ENCODE data around the gene ST3GAL3. TPM values are rescaled to one million over a fixed set of nuclear protein-coding genes. Genes with fewer than 3 reads are reported as not detected.
A peak's percentile ranks its signal among the peaks of the same experiment; 100 is the strongest.

ST3GAL3 gene
- total RNA-seq, 1 donor from 2014 or later, result 15.2 TPM

GRCh38 chr1:43703836-43704235, 3.5 kb upstream of the ST3GAL3 start:
- no peak for TF ChIP-seq CTCF (IDR thresholded peaks at IDR 0.05)
- peaks cover 29% of the 10 kb centered on the region for H3K36me3 Mint-ChIP-seq (ENCODE audit: low read depth)
- DNase-seq (ENCODE audit: low spot score), result no peak
- H3K27me3 Mint-ChIP-seq (ENCODE audit: low read depth), result no peaks in the 10 kb centered on the region
- H3K9me3 Mint-ChIP-seq (ENCODE audit: low read depth), result no peaks in the 10 kb centered on the region
- peaks cover 39% of the 10 kb centered on the region for H3K4me1 Mint-ChIP-seq (ENCODE audit: low read depth)
- no peak overlapping the region for H3K27ac Mint-ChIP-seq (ENCODE audit: unreplicated experiment)
- no peak overlapping the region for H3K4me3 Mint-ChIP-seq (ENCODE audit: unreplicated experiment)

- Mint-ChIP-seq H3K4me3 (ENCODE audit: unreplicated experiment) (no peak overlapping the region), H3K27me3 (ENCODE audit: low read depth) (no peaks in the 10 kb centered on the region), H3K9me3 (ENCODE audit: low read depth) (no peaks in the 10 kb centered on the region), H3K4me1 (ENCODE audit: low read depth) (peaks cover 41% of the 10 kb centered on the region), H3K36me3 (ENCODE audit: low read depth) (peaks cover 26% of the 10 kb centered on the region), H3K27ac (ENCODE audit: unreplicated experiment) (peak overlapping the region; percentile 74)
- peak; percentile 33 for TF ChIP-seq CTCF (IDR thresholded peaks at IDR 0.05)
- no peak for DNase-seq (ENCODE audit: low spot score)
Observed at GRCh38 chr1:43704838-43705237, 2.5 kb upstream of the ST3GAL3 start.

- Mint-ChIP-seq H3K27ac (ENCODE audit: unreplicated experiment) (peak overlapping the region; percentile 84), H3K4me1 (ENCODE audit: low read depth) (peaks cover 43% of the 10 kb centered on the region), H3K9me3 (ENCODE audit: low read depth) (no peaks in the 10 kb centered on the region), H3K36me3 (ENCODE audit: low read depth) (peaks cover 24% of the 10 kb centered on the region), H3K27me3 (ENCODE audit: low read depth) (no peaks in the 10 kb centered on the region), H3K4me3 (ENCODE audit: unreplicated experiment) (no peak overlapping the region)
- no peak for TF ChIP-seq CTCF (IDR thresholded peaks at IDR 0.05)
- no peak for DNase-seq (ENCODE audit: low spot score)
Observed at GRCh38 chr1:43705334-43705733, 2.0 kb upstream of the ST3GAL3 start.

GRCh38 chr1:43705982-43706597, 1.2 kb upstream of the ST3GAL3 start:
- Mint-ChIP-seq H3K36me3 (ENCODE audit: low read depth) (peaks cover 24% of the 10 kb centered on the region), H3K4me3 (ENCODE audit: unreplicated experiment) (peak overlapping the region; percentile 80), H3K4me1 (ENCODE audit: low read depth) (peaks cover 49% of the 10 kb centered on the region), H3K27ac (ENCODE audit: unreplicated experiment) (peak overlapping the region; percentile 84), H3K9me3 (ENCODE audit: low read depth) (no peaks in the 10 kb centered on the region), H3K27me3 (ENCODE audit: low read depth) (no peaks in the 10 kb centered on the region)
- TF ChIP-seq CTCF (IDR thresholded peaks at IDR 0.05), result no peak
- DNase-seq (ENCODE audit: low spot score), result no peak

GRCh38 chr1:43706598-43707189, 642 bp upstream of the ST3GAL3 start:
- Mint-ChIP-seq H3K27ac (ENCODE audit: unreplicated experiment) (peak overlapping the region; percentile 84), H3K4me3 (ENCODE audit: unreplicated experiment) (peak overlapping the region; percentile 80), H3K9me3 (ENCODE audit: low read depth) (no peaks in the 10 kb centered on the region), H3K36me3 (ENCODE audit: low read depth) (peaks cover 21% of the 10 kb centered on the region), H3K27me3 (ENCODE audit: low read depth) (no peaks in the 10 kb centered on the region), H3K4me1 (ENCODE audit: low read depth) (peaks cover 55% of the 10 kb centered on the region)
- DNase-seq (ENCODE audit: low spot score), result no peak
- no peak for TF ChIP-seq CTCF (IDR thresholded peaks at IDR 0.05)
